Measurements from ENCODE around the gene GNE. TPM values are rescaled to one million over a fixed set of nuclear protein-coding genes. Genes with fewer than 3 reads are reported as not detected.

Gene GNE
- total and polyA plus RNA-seq, 2 of the 13 experiments (the other 11 are each of a cell fraction or from before 2014, with no cell fraction given): 16.1 to 24.1 TPM

- TF ChIP-seq TIGD3 (CRISPR knock-in tag; IDR thresholded peaks at IDR 0.05; ENCODE audit: borderline replicate concordance): no peak
- TF ChIP-seq RARG (CRISPR knock-in tag; IDR thresholded peaks at IDR 0.05; ENCODE audit: low read depth): no peak
- no peak for TF ChIP-seq BATF2 (CRISPR knock-in tag; IDR thresholded peaks at IDR 0.05)
- no peak for TF ChIP-seq MAX (IDR thresholded peaks at IDR 0.05)
- no peak for TF ChIP-seq ZNF432 (CRISPR knock-in tag; IDR thresholded peaks at IDR 0.05; ENCODE audit: borderline replicate concordance)
- no peak for TF ChIP-seq HMG20B (CRISPR knock-in tag; conservative IDR thresholded peaks at IDR 0.05)
- TF ChIP-seq PAF1 (CRISPR knock-in tag; IDR thresholded peaks at IDR 0.05): no peak
- no peak for TF ChIP-seq RFX5 (IDR thresholded peaks at IDR 0.05; ENCODE audit: low read depth, low read length)
- TF ChIP-seq IRF2 (CRISPR knock-in tag; IDR thresholded peaks at IDR 0.05): 0 out of 2 replicates have a peak, but pooled peaks have one; percentile 45
- TF ChIP-seq GABPA (IDR thresholded peaks at IDR 0.05; ENCODE audit: low read depth, low read length): no peak
- TF ChIP-seq GABPA (CRISPR knock-in tag; IDR thresholded peaks at IDR 0.05; ENCODE audit: low read depth): no peak
- TF ChIP-seq ZNF281 (CRISPR knock-in tag; IDR thresholded peaks at IDR 0.05; ENCODE audit: borderline replicate concordance): no peak
- no peak for TF ChIP-seq ZNF318 (CRISPR knock-in tag; IDR thresholded peaks at IDR 0.05)
- TF ChIP-seq MXD3 (CRISPR knock-in tag; IDR thresholded peaks at IDR 0.05): no peak
Measured at GRCh38 chr9:36166168-36166927, 91.9 kb downstream of the GNE start (continued).
